ENCODE results near the gene NOVA2.

The NOVA2 gene

GRCh38 chr19:45973553-45974338 lies at the start of gene NOVA2:
TSS of gene NOVA2 (minus strand) at chr19:45973865. CDS start at chr19:45973351, 514 bp downstream.
- peaks cover 8% of the 10 kb centered on the region for H3K9me3 Mint-ChIP-seq
- ATAC-seq, result peak; percentile 56
- peak within 1 kb of the TSS; percentile 26 for H3K4me3 Mint-ChIP-seq

GRCh38 chr19:46023311-46023779 lies 49.7 kb upstream of the NOVA2 start:
- Mint-ChIP-seq H3K36me3 (peaks cover 25% of the 10 kb centered on the region), H3K27ac (no peak overlapping the region), H3K27me3 (peaks cover 49% of the 10 kb centered on the region), H3K4me3 (no peak overlapping the region), H3K9me3 (peaks cover 4% of the 10 kb centered on the region), H3K4me1 (peaks cover 7% of the 10 kb centered on the region)
- no peak for ATAC-seq

More at GRCh38 chr19:45973553-45974338, at the start of gene NOVA2:
- Mint-ChIP-seq H3K4me1 (peaks cover 21% of the 10 kb centered on the region), H3K27ac (no peak within 1 kb of the TSS), H3K36me3 (no peaks in the 10 kb centered on the region), H3K27me3 (peaks cover 72% of the 10 kb centered on the region)

- H3K9me3 Mint-ChIP-seq, result peaks cover 4% of the 10 kb centered on the region
- no peak within 1 kb of the TSS for H3K27ac Mint-ChIP-seq
- ATAC-seq, result no peak
- peaks cover 49% of the 10 kb centered on the region for H3K27me3 Mint-ChIP-seq
- H3K4me3 Mint-ChIP-seq, result no peak within 1 kb of the TSS
- H3K36me3 Mint-ChIP-seq, result peaks cover 25% of the 10 kb centered on the region
- peaks cover 7% of the 10 kb centered on the region for H3K4me1 Mint-ChIP-seq
These were observed 49.0 kb upstream of the NOVA2 start, which contains the start of gene PGLYRP1 for GRCh38 chr19:46022431-46023310. TSS of gene PGLYRP1 (minus strand) at chr19:46023053. CDS start at chr19:46023021, 32 bp downstream.

GRCh38 chr19:46022061-46022430 lies 48.4 kb upstream of the NOVA2 start:
- Mint-ChIP-seq H3K4me3 (no peak overlapping the region), H3K27me3 (peaks cover 48% of the 10 kb centered on the region), H3K27ac (no peak overlapping the region), H3K36me3 (peaks cover 25% of the 10 kb centered on the region), H3K9me3 (peaks cover 4% of the 10 kb centered on the region), H3K4me1 (peaks cover 8% of the 10 kb centered on the region)
- ATAC-seq, result no peak

GRCh38 chr19:46021531-46022041 lies 47.9 kb upstream of the NOVA2 start:
- no peak for ATAC-seq
- Mint-ChIP-seq H3K9me3 (peaks cover 4% of the 10 kb centered on the region), H3K36me3 (peaks cover 23% of the 10 kb centered on the region), H3K27ac (no peak overlapping the region), H3K4me3 (no peak overlapping the region), H3K4me1 (peaks cover 13% of the 10 kb centered on the region), H3K27me3 (peaks cover 45% of the 10 kb centered on the region)

GRCh38 chr19:46020819-46021125 lies 47.1 kb upstream of the NOVA2 start:
- no peak for ATAC-seq
- Mint-ChIP-seq H3K4me1 (peaks cover 21% of the 10 kb centered on the region), H3K27me3 (peaks cover 45% of the 10 kb centered on the region), H3K4me3 (no peak overlapping the region), H3K27ac (no peak overlapping the region), H3K36me3 (peaks cover 16% of the 10 kb centered on the region), H3K9me3 (no peaks in the 10 kb centered on the region)

GRCh38 chr19:46019270-46019669 lies 45.6 kb upstream of the NOVA2 start:
- Mint-ChIP-seq H3K4me3 (no peak overlapping the region), H3K27ac (no peak overlapping the region), H3K9me3 (no peaks in the 10 kb centered on the region), H3K4me1 (peaks cover 33% of the 10 kb centered on the region), H3K27me3 (peaks cover 49% of the 10 kb centered on the region), H3K36me3 (peaks cover 21% of the 10 kb centered on the region)
- ATAC-seq, result no peak

GRCh38 chr19:46018729-46019251 lies 45.1 kb upstream of the NOVA2 start:
- Mint-ChIP-seq H3K27me3 (peaks cover 45% of the 10 kb centered on the region), H3K4me3 (no peak overlapping the region), H3K27ac (no peak overlapping the region), H3K4me1 (peaks cover 33% of the 10 kb centered on the region), H3K9me3 (no peaks in the 10 kb centered on the region), H3K36me3 (peaks cover 21% of the 10 kb centered on the region)
- no peak for ATAC-seq

GRCh38 chr19:46017874-46018675 lies 44.4 kb upstream of the NOVA2 start:
- Mint-ChIP-seq H3K4me3 (no peak overlapping the region), H3K27me3 (peaks cover 38% of the 10 kb centered on the region), H3K4me1 (peaks cover 33% of the 10 kb centered on the region), H3K9me3 (no peaks in the 10 kb centered on the region), H3K36me3 (peaks cover 21% of the 10 kb centered on the region), H3K27ac (no peak overlapping the region)
- no peak for ATAC-seq

GRCh38 chr19:46017095-46017429 lies 43.4 kb upstream of the NOVA2 start:
- Mint-ChIP-seq H3K4me3 (peak overlapping the region; percentile 81), H3K36me3 (peaks cover 21% of the 10 kb centered on the region), H3K27ac (no peak overlapping the region), H3K9me3 (no peaks in the 10 kb centered on the region), H3K27me3 (peaks cover 28% of the 10 kb centered on the region), H3K4me1 (peaks cover 33% of the 10 kb centered on the region)
- no peak for ATAC-seq

- ATAC-seq, result peak; percentile 80
- Mint-ChIP-seq H3K27me3 (peaks cover 27% of the 10 kb centered on the region), H3K9me3 (no peaks in the 10 kb centered on the region), H3K27ac (peak overlapping the region; percentile 28), H3K4me1 (peaks cover 33% of the 10 kb centered on the region), H3K36me3 (peaks cover 24% of the 10 kb centered on the region), H3K4me3 (peak overlapping the region; percentile 81)
These were observed 42.9 kb upstream of the NOVA2 start for GRCh38 chr19:46016426-46017094.

- H3K4me1 Mint-ChIP-seq, result peaks cover 33% of the 10 kb centered on the region
- ATAC-seq, result peak; percentile 48
- peak overlapping the region; percentile 28 for H3K27ac Mint-ChIP-seq
- no peaks in the 10 kb centered on the region for H3K9me3 Mint-ChIP-seq
- H3K36me3 Mint-ChIP-seq, result peaks cover 31% of the 10 kb centered on the region
- H3K27me3 Mint-ChIP-seq, result peaks cover 27% of the 10 kb centered on the region
- peak overlapping the region; percentile 81 for H3K4me3 Mint-ChIP-seq
These were observed 42.2 kb upstream of the NOVA2 start for GRCh38 chr19:46015687-46016425.

GRCh38 chr19:46014941-46015686 lies 41.4 kb upstream of the NOVA2 start:
- Mint-ChIP-seq H3K27me3 (peaks cover 27% of the 10 kb centered on the region), H3K36me3 (peaks cover 39% of the 10 kb centered on the region), H3K9me3 (no peaks in the 10 kb centered on the region), H3K4me1 (peaks cover 33% of the 10 kb centered on the region), H3K4me3 (peak overlapping the region; percentile 77), H3K27ac (no peak overlapping the region)
- ATAC-seq, result peak; percentile 48

Data from stimulated activated memory B cell treated with anti-CD40 and anti-IgM and Interleukin-4, amounts not matched to agents 10 μg/mL and 1 μg/mL and 100 μg/mL, for 72 hours (primary cell).